Measurements from ENCODE around the gene TGFB1. TPM values are rescaled to one million over a fixed set of nuclear protein-coding genes. Genes with fewer than 3 reads are reported as not detected.

The TGFB1 gene
- total RNA-seq, 1 experiment from 2014 or later, result 54.6 TPM

- TF ChIP-seq EZH2 (IDR thresholded peaks at IDR 0.05) (no peak), JUND (IDR thresholded peaks at IDR 0.05) (no peak), POLR2AphosphoS5 (IDR thresholded peaks at IDR 0.05; ENCODE audit: low read depth, low read length) (no peak), CBX3 (IDR thresholded peaks at IDR 0.05; ENCODE audit: low read depth) (no peak), YY1 (IDR thresholded peaks at IDR 0.05; ENCODE audit: extremely low read depth, insufficient replicate concordance, low read depth, low read length) (no peak), SRF (IDR thresholded peaks at IDR 0.05; ENCODE audit: low read depth) (no peak), EGR1 (IDR thresholded peaks at IDR 0.05; ENCODE audit: low read depth) (no peak), ZFX (IDR thresholded peaks at IDR 0.05) (no peak)
Observed at GRCh38 chr19:41402010-41402409, 48.3 kb upstream of the TGFB1 start (continued).

- intact Hi-C loops (cut with micrococcal nuclease), result no loop called here
- 0 out of 4 replicates have a peak, but pooled peaks cover 0 to 3% of the 10 kb centered on the region in 2 experiments for H3K36me3 ChIP-seq (ENCODE audit: control insufficient read depth in 1 of 2, insufficient read depth in 2 of 2, low read length in 2 of 2)
- no peak overlapping the region for H3K27ac ChIP-seq (ENCODE audit: low read depth, low read length)
- no peaks in the 10 kb centered on the region for H3K9me2 ChIP-seq (ENCODE audit: insufficient read depth)
- peaks cover 9 to 13% of the 10 kb centered on the region in 2 experiments for H3K4me1 ChIP-seq (ENCODE audit: control insufficient read depth in 1 of 2, insufficient read depth in 2 of 2, low read length in 2 of 2)
- H4K20me1 ChIP-seq (ENCODE audit: insufficient read depth), result no peaks in the 10 kb centered on the region
- peaks cover 25% of the 10 kb centered on the region for H3K79me2 ChIP-seq (ENCODE audit: insufficient read depth, low read length)
- no peak overlapping the region for H3K9ac ChIP-seq (ENCODE audit: low read length)
- ChIA-PET POLR2A (no interaction called here), RAD21 (ENCODE audit: low non-redundant PET in 1 of 2, low total read pairs in 2 of 2, uncharacterized antibody in 2 of 2, unreplicated experiment in 2 of 2) (no interaction called here), CTCF (no interaction called here)
- DNase-seq (ENCODE audit: low read depth, low spot score) (no peak), ATAC-seq (no peak)
- TF ChIP-seq EZH2 (IDR thresholded peaks at IDR 0.05) (no peak), ZNF274 (IDR thresholded peaks at IDR 0.05; ENCODE audit: low read depth, low read length) (no peak), SIN3A (IDR thresholded peaks at IDR 0.05; ENCODE audit: low read depth) (no peak), POLR2AphosphoS5 (IDR thresholded peaks at IDR 0.05; ENCODE audit: low read depth, low read length) (no peak), SP1 (IDR thresholded peaks at IDR 0.05; ENCODE audit: low read depth) (no peak), MAX (IDR thresholded peaks at IDR 0.05) (no peak)
- no peaks in the 10 kb centered on the region for H3K27me3 ChIP-seq (ENCODE audit: insufficient read depth, low read length)
- no peak overlapping the region for H3K4me3 ChIP-seq (replicated peaks in 1 of 2; ENCODE audit: low read depth in 1 of 2, low read length in 2 of 2)
- no peak overlapping the region for H2AFZ ChIP-seq (ENCODE audit: low read depth, low read length, poor library complexity, severe bottlenecking)
- H3K4me2 ChIP-seq (ENCODE audit: low read length), result no peak overlapping the region
- BruUV-seq (replicated peaks), result no TSS peak
- no peaks in the 10 kb centered on the region for H3K9me3 ChIP-seq (ENCODE audit: control insufficient read depth in 1 of 2, insufficient read depth in 1 of 2, low read depth in 1 of 2, low read length in 2 of 2)
Observed at GRCh38 chr19:41401483-41401882, 47.8 kb upstream of the TGFB1 start.
